HEK293T (cell line): ENCODE measurements around the gene LMO7.

Source experiments
- ARNT ChIP-seq: fragments of 450-650 bp; IDR thresholded peaks from 2 replicates; pipeline ENCODE4 v1.6.1; 2017; ENCODE audit warnings: mild to moderate bottlenecking
- CTBP1 ChIP-seq: fragments of 450-650 bp; IDR thresholded peaks from 2 replicates; pipeline ENCODE4 v1.6.1; 2016; ENCODE audit warnings: borderline replicate concordance
- FOXK2 ChIP-seq: fragments of 450-650 bp; IDR thresholded peaks from 2 replicates; pipeline ENCODE4 v1.6.1; 2016; ENCODE audit warnings: mild to moderate bottlenecking
- TF ChIP-seq, protein P1 (sequence below): fragments of 450-650 bp; IDR thresholded peaks from 2 replicates; pipeline ENCODE4 v1.6.1; 2016

DNA sequence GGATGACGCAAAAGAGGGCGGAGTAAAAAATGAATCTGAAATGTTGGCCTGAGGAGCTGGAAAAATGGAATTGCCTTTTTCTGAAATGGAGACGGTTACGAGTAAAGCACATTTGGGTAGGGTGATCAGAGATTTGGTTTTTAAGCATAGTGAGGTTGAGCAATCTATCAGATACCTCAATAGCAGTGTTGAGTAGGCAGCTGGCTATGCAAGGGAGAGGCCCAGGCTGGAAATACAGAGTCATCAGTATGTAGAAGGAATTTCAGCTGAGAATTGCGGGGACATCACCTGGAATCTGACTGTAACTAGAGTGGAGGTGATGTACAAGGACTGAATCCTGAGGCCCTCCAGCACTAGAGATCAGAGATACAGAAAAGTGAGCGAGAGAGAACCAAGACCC lies 224.8 kb downstream of the LMO7 start:
- TF ChIP-seq FOXK2 (no peak), CTBP1 (no peak), ARNT (no peak)
- TF ChIP-seq, protein P1, sequence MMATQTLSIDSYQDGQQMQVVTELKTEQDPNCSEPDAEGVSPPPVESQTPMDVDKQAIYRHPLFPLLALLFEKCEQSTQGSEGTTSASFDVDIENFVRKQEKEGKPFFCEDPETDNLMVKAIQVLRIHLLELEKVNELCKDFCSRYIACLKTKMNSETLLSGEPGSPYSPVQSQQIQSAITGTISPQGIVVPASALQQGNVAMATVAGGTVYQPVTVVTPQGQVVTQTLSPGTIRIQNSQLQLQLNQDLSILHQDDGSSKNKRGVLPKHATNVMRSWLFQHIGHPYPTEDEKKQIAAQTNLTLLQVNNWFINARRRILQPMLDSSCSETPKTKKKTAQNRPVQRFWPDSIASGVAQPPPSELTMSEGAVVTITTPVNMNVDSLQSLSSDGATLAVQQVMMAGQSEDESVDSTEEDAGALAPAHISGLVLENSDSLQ, result no peak
